ENCODE measurements around the gene CEL. TPM values are rescaled to one million over a fixed set of nuclear protein-coding genes. Genes with fewer than 3 reads are reported as not detected.

Gene CEL
- total RNA-seq, 1 donor from 2014 or later: 3.4 TPM

- H3K27ac ChIP-seq (ENCODE audit: low read depth, low read length): peak overlapping the region; percentile 17
- H3K4me3 ChIP-seq (ENCODE audit: insufficient read depth, low read depth, low read length): no peak overlapping the region
- Mint-ChIP-seq H3K27ac (ENCODE audit: unreplicated experiment) (peak overlapping the region; percentile 34), H3K4me3 (ENCODE audit: unreplicated experiment) (no peak overlapping the region), H3K9me3 (ENCODE audit: unreplicated experiment) (no peaks in the 10 kb centered on the region), H3K4me1 (ENCODE audit: low read depth, unreplicated experiment) (peaks cover 26% of the 10 kb centered on the region), H3K27me3 (ENCODE audit: low read depth, unreplicated experiment) (no peaks in the 10 kb centered on the region), H3K36me3 (ENCODE audit: low read depth, unreplicated experiment) (peaks cover 7% of the 10 kb centered on the region)
- H3K4me2 ChIP-seq (ENCODE audit: low read length): peak overlapping the region; percentile 52
- H4K20me1 ChIP-seq (ENCODE audit: insufficient read depth, low read length): peaks cover 80% of the 10 kb centered on the region
- H3K36me3 ChIP-seq (ENCODE audit: insufficient read depth, low read length): no peaks in the 10 kb centered on the region
- peak overlapping the region; percentile 18 for H2AFZ ChIP-seq (ENCODE audit: low read depth, low read length)
- DNase-seq (ENCODE audit: low read depth) (peak; percentile 75), FAIRE-seq (no peak)
- peaks cover 70% of the 10 kb centered on the region for H3K79me2 ChIP-seq (ENCODE audit: insufficient read depth, low read length)
- H3K4me1 ChIP-seq (ENCODE audit: insufficient read depth, low read length): peaks cover 62% of the 10 kb centered on the region
- TF ChIP-seq CTCF (IDR thresholded peaks at IDR 0.05; ENCODE audit: insufficient read depth, low read depth, low read length): no peak
- TF ChIP-seq EZH2 (IDR thresholded peaks at IDR 0.05; ENCODE audit: insufficient read depth, low read length): no peak
- H3K27me3 ChIP-seq (ENCODE audit: insufficient read depth, low read length): no peaks in the 10 kb centered on the region
- H3K9ac ChIP-seq (ENCODE audit: low read length): peak overlapping the region; percentile 60
- no peaks in the 10 kb centered on the region for H3K9me3 ChIP-seq (ENCODE audit: insufficient read depth, low read depth, low read length)
Measured at GRCh38 chr9:133115604-133116345, 54.0 kb downstream of the CEL start.

GRCh38 chr9:133116346-133117231 is 54.8 kb downstream of the CEL start:
- peaks cover 4% of the 10 kb centered on the region for H3K36me3 Mint-ChIP-seq (ENCODE audit: low read depth, unreplicated experiment)
- no peak for FAIRE-seq
- peak overlapping the region; percentile 52 for H3K4me2 ChIP-seq (ENCODE audit: low read length)
- H3K27ac Mint-ChIP-seq (ENCODE audit: unreplicated experiment): no peak overlapping the region
- H3K9me3 Mint-ChIP-seq (ENCODE audit: unreplicated experiment): no peaks in the 10 kb centered on the region
- no peak overlapping the region for H2AFZ ChIP-seq (ENCODE audit: low read depth, low read length)
- H3K27me3 Mint-ChIP-seq (ENCODE audit: low read depth, unreplicated experiment): no peaks in the 10 kb centered on the region
- DNase-seq (ENCODE audit: low read depth): no peak
- H3K9me3 ChIP-seq (ENCODE audit: insufficient read depth, low read depth, low read length): no peaks in the 10 kb centered on the region
- no peak for TF ChIP-seq EZH2 (IDR thresholded peaks at IDR 0.05; ENCODE audit: insufficient read depth, low read length)
- TF ChIP-seq CTCF (IDR thresholded peaks at IDR 0.05; ENCODE audit: insufficient read depth, low read depth, low read length): no peak
- peaks cover 26% of the 10 kb centered on the region for H3K4me1 Mint-ChIP-seq (ENCODE audit: low read depth, unreplicated experiment)
- H3K4me1 ChIP-seq (ENCODE audit: insufficient read depth, low read length): peaks cover 62% of the 10 kb centered on the region
- peaks cover 75% of the 10 kb centered on the region for H4K20me1 ChIP-seq (ENCODE audit: insufficient read depth, low read length)
- H3K27ac ChIP-seq (ENCODE audit: low read depth, low read length): no peak overlapping the region
- no peak overlapping the region for H3K4me3 Mint-ChIP-seq (ENCODE audit: unreplicated experiment)
- no peak overlapping the region for H3K4me3 ChIP-seq (ENCODE audit: insufficient read depth, low read depth, low read length)
- peak overlapping the region; percentile 24 for H3K9ac ChIP-seq (ENCODE audit: low read length)
- H3K36me3 ChIP-seq (ENCODE audit: insufficient read depth, low read length): no peaks in the 10 kb centered on the region
- no peaks in the 10 kb centered on the region for H3K27me3 ChIP-seq (ENCODE audit: insufficient read depth, low read length)
- peaks cover 70% of the 10 kb centered on the region for H3K79me2 ChIP-seq (ENCODE audit: insufficient read depth, low read length)
